RWPE1 (cell line): ENCODE data around the gene ZNF697.
"Not testable (repeated sequence)": the region's sequence is repeated elsewhere in the genome, so short reads cannot be mapped to it uniquely, and the experiment has no call there.

ENCODE experiments used
- CTCF ChIA-PET: fragments of 350-600 bp; sonication (Branson Sonifier 250); formaldehyde crosslinking; extraction: SDS; loops from one replicate; lab custom pipeline; 2021; lab: Yijun Ruan, JAX
- POLR2A ChIA-PET: fragments of 400-600 bp; formaldehyde crosslinking; extraction: SDS; loops from one replicate; lab custom pipeline; 2020; ENCODE audit warnings: antibody characterized with exemption; ENCODE audit not compliant: low non-redundant PET; lab: Yijun Ruan, JAX
- DNase-seq: peaks from one replicate; pipeline ENCODE4 v3.0.0; 2012; ENCODE audit warnings: low spot score
- H3K27ac ChIP-seq: fragments of 450-650 bp; 2 replicates; pipeline ENCODE4 v1.5.1; 2017
- TF ChIP-seq, protein P1 (sequence below): fragments of 450-650 bp; conservative IDR thresholded peaks from 2 replicates; pipeline ENCODE4 v1.5.1; 2017; ENCODE audit warnings: low read depth, mild to moderate bottlenecking

ZNF697 gene

DNA sequence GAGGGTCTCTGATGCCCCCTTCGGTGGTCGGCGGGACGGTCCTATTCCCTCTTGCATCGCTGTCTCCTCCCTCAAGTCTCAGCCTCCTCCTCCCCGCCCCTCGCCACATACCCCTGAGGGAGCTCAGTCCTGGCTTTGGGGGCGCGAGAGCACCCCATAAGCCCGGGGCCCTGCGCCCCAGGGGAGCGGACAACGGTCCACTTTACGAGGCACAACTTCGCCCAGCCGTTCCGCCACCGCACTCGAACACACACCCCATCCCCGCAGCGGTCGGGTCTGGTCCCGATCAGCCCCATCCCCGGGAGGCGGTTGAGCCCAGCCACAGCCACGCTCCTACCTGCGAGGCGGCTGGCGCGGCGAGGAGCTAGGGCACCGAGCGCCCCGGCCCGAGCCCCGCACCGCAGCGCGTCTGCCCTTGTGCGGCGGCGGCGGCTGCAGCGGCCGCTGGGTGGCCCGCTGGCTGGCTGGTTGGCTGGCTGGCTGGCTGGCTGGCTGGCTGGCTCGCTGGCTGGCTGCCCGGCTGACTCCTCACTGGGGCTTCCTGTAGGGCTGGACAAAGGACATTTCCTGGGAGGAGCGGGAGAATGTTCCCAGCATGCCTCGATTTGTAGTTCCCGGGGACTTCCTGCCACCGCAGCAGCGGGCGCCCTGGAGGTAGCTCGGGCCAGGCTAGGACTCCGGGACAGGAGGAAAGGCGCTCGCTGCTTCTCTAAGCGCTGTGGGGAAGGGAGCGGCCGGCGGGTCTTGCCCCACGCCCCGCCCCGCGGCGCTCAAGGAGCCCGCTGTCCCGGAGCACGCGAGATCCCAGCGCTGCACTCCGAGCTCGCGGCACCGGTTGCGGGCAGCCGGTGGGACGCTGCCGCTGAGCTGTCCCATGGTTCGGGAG, at the start of gene ZNF697:
ZNF697 (minus strand) TSS at position 533 of the 886 bp plus-strand sequence. CDS start 22,166 bp downstream, outside the sequence.
- H3K27ac ChIP-seq = peak within 1 kb of the TSS; percentile 89
- TF ChIP-seq, protein P1, sequence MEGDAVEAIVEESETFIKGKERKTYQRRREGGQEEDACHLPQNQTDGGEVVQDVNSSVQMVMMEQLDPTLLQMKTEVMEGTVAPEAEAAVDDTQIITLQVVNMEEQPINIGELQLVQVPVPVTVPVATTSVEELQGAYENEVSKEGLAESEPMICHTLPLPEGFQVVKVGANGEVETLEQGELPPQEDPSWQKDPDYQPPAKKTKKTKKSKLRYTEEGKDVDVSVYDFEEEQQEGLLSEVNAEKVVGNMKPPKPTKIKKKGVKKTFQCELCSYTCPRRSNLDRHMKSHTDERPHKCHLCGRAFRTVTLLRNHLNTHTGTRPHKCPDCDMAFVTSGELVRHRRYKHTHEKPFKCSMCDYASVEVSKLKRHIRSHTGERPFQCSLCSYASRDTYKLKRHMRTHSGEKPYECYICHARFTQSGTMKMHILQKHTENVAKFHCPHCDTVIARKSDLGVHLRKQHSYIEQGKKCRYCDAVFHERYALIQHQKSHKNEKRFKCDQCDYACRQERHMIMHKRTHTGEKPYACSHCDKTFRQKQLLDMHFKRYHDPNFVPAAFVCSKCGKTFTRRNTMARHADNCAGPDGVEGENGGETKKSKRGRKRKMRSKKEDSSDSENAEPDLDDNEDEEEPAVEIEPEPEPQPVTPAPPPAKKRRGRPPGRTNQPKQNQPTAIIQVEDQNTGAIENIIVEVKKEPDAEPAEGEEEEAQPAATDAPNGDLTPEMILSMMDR = peak; percentile 51
- ChIA-PET POLR2A (interaction anchor here (0.9 to 1.0 kb wide), 2 partner anchors 11 to 31 kb away, joined by 3 to 4 read pairs; no protein-coding TSS in a partner anchor), CTCF (interaction anchor here (0.6 to 3.4 kb wide), 5 partner anchors 16 to 742 kb away, joined by 3 to 32 read pairs (median 4); no protein-coding TSS in a partner anchor)
- peak; percentile 96 for DNase-seq

DNA sequence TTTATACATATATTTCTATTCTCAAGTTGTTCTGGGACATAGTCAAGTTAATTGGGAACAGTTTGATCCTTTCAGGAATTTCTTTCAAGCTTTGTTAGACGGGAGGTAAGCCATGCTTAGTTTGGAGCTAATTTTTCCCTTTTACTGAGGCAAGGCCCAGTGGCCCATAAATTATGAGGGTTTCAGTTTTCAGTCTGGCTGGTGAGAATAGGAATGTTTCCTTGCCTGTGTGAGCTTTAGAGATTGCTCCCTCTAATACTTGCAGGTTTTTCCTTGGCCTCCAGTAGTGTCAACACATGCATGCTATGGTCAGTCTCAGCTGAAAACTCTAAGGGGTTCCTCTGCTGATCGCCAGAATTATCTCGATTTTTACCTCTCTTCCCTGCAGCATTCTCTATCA, 49.5 kb upstream of the ZNF697 start:
- POLR2A ChIA-PET = no interaction called here
- TF ChIP-seq, protein P1 = no peak
- H3K27ac ChIP-seq = no peak overlapping the region
- CTCF ChIA-PET = interaction anchor here (0.6 to 0.9 kb wide), 2 partner anchors 11 to 40 kb away, joined by 4 to 5 read pairs; no protein-coding TSS in a partner anchor
- DNase-seq = no peak

DNA sequence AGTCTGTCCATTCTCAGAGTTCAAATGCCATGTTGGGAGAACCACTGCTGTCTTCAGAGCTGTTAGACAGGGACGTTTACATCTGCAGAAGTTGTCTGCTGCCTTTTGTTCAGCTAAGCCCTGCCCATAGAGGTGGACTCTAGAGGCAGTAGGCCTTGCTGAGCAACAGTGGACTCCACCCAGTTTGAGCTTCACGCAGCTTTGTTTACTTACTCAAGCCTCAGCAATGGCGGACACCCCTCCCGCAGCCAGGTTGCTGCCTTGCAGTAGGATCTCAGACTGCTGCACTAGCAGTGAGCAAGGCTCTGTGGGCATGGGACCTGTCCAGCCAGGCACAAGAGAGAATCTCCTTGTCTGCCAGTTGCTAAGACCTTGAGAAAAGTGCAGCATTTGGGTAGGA, 48.8 kb upstream of the ZNF697 start:
- DNase-seq, POLR2A ChIA-PET, H3K27ac ChIP-seq: not testable (repeated sequence)
- CTCF ChIA-PET = interaction anchor here (0.6 to 0.9 kb wide), 2 partner anchors 10 to 41 kb away, joined by 4 to 5 read pairs; no protein-coding TSS in a partner anchor

DNA sequence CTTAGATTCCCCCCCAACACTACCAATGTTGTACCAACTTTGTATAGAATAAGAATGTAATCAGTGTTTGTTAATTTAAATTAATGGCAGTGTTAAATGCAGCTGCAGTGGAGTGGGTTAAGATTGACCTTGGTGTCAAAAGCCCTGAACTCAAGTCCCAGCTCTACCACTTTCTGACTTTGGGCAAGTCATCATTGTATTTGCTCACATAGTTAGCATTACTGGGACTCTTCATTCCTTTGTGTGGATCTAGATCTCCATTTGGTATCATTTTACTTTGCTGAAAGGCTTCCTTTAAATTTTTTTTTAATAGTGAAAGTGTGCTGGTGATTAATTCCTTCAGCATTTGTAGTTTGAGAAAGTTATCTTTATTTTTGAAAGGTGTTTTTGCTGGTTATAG, 41.4 kb upstream of the ZNF697 start:
- TF ChIP-seq, protein P1 = no peak
- ChIA-PET POLR2A (no interaction called here), CTCF (interaction anchor here (0.9 kb wide), 1 partner anchor 15 kb away, joined by 4 read pairs; no protein-coding TSS in a partner anchor)
- no peak for DNase-seq
- H3K27ac ChIP-seq = no peak overlapping the region

DNA sequence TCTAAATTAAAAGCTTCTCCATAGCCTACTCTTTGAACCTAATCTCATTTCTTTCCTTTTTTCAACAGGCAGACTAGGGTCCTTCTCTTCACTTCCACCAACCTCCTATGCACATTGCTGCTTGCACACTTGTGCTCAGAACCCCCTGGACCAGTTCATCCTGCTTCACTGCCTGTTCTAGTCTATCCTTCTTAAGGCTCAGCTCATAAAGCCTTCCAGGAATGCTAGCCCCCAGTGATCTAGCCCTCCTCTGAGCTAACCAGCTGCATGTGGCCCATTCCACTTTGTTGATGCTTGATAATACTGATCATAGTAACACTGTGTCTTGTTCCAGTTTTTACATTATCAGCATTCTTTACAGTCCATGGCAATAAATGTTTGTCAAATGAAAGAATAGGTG, 40.7 kb upstream of the ZNF697 start:
- CTCF ChIA-PET = interaction anchor here (0.9 to 2.7 kb wide), 2 partner anchors 14 kb away, joined by 4 to 16 read pairs; no protein-coding TSS in a partner anchor
- no peak for DNase-seq
- TF ChIP-seq, protein P1 = no peak
- POLR2A ChIA-PET = no interaction called here
- no peak overlapping the region for H3K27ac ChIP-seq

DNA sequence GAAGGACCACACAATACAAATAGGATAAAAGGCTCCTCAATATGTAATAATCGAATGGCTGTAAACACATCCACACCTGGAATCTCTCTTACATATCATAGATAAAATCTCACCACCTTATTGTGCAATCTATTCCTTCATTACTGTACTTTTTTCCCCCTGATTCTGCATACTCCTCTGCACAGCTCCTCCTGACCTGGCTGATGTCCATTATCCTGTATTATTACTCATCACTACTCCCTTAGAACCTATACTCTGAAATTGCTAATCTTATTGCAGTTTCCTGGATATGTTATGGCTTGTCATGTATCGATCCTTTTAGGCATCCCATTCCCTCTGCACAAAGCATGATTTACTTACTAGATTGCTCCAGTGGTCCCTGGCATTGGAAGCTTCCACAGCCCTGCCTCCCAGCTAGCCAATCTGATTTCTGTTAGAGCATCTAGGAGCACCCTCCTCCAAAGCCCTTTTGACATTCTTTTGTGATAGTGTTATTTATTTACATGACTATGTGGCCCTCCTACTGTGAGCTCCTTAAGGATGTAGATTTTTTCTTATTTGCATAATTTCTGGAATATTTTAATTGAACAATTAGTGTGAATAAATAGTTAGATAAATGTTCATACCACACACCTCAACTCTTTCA, 39.5 kb upstream of the ZNF697 start:
- TF ChIP-seq, protein P1 = no peak
- POLR2A ChIA-PET = no interaction called here

More for the DNA sequence above, 39.5 kb upstream of the ZNF697 start:
- H3K27ac ChIP-seq = no peak overlapping the region
- DNase-seq = peak; percentile 65
- CTCF ChIA-PET = interaction anchor here (0.7 to 2.7 kb wide), 3 partner anchors 10 to 24 kb away, joined by 4 to 16 read pairs (median 5); partner anchors contain the start of gene PHGDH
